ENCODE measurements around the gene C6orf136. TPM values are rescaled to one million over a fixed set of nuclear protein-coding genes. Genes with fewer than 3 reads are reported as not detected.

Gene C6orf136
- total RNA-seq, 1 donor from 2014 or later, result 20.1 TPM

DNA sequence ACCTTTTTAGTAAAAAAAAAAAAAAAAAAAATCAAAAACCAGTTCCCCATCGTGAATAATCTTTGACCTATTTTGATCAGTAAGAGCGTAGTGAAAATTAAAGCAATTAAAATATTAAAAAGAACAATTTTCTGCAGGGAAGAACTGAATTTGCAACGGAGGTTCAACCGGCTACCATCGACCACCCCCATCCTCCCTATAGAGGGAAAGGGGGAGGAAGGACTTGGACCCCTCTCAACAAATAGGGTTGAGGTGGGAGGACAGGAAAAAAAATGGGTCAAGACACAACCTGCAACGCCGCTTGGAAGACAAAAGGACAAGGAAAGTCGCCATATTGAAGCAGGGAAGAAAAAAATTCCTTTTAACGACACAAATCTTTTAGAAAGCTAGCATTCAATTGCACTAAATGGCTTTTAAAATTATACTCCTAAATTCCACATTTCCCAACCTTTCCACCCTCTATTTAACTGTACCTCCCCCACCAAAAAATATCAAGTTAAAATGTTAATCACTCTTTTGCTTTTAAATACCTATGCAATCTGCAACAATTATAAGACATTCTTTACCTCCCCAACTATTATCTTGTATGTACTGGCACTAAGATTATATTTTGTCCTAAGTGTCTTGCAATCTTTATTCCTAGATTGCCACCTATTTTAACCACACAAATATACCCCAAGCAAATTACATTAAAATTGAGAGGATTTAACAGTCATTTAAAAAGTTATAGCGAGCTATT lies 31.5 kb upstream of the C6orf136 start:
- intact Hi-C loops (cut with micrococcal nuclease), result loop anchor here (10.0 kb wide), 1 partner anchor 291 kb away; the partner anchor contains the start of gene TRIM39

DNA sequence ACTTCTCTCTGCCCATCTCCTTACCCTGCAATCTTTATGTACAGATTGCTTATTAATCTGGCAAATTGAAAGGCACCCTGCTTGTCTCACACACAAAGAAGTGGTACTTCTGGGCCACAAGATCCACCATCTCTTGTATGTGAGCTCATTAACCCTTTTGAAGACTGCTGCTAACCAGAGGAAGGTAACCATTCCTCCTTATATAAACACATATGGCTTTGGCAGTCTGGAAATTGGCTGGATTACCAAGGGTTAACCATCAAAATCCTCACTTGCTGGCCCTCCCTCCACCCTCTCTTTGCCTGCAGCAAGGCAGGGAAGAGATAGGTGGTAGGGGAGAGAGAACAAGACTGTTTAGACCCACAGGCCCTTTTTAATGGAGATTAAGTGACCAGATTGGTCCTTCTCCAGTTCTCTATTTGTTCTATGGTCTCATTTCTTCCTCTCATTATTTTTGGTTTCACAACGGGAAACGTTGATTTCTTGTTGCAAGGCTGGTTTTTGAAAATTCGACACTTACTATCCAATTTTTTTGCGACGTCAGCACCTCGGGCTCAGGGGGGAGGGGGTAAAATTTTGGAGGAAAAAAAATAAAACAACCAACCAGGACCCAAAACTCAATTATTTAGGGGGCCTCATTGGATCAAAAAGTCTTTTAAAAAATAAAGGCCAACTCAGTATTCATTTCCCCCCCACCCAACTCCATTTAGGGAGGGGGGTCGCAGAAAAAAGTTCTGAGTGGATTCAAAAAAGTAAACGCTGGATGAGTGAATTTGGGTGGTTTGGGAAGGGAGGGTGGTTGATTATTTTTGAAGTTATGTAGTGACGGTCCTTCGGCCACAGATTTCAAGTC lies 30.7 kb upstream of the C6orf136 start:
- intact Hi-C loops (cut with micrococcal nuclease), result loop anchor here (2.0 to 10.0 kb wide), 3 partner anchors 57 to 291 kb away; partner anchors contain the start of genes DHX16 and TRIM39

DNA sequence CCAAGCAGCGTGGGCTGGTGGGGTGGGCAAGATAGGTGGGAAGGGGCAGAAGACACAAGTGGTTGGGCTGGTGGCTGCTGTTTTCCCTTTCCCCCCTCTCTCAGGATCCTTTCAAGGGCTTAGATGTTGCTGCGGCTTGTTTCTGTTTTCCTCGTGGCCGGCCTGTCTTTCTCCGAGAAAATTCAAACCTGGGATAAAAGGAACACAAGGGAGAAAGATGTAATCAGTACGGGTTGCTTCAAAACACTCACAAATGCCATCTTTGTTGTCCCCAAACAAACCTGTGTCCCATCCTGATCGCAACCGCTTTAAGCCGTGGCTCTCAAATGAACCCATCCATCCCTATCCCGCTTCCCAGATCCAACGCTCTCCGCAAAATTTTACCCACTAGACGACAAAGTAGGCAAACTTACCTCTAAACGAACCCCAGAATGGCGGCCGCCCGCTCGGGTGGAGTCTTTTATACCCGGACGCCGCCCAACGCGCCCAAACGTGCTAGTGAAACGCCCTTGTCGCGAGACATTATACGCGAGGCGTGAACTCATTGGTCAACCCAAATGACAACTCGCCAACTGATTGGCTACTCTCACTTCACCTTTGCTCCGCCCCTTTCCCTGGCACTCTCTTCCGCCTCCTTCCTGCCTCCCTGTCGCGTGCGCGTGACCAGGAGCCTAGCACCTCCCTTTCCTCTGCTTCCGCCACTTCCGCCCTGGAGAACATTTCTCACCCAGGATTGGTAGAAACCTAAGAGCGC lies 29.9 kb upstream of the C6orf136 start, which contains the start of gene PPP1R10:
TSS of gene PPP1R10 (minus strand) at position 433 of the 754 bp plus-strand sequence. CDS start 7,299 bp downstream, outside the sequence.
- intact Hi-C loops (cut with micrococcal nuclease), result loop anchor here (1.0 to 10.0 kb wide), 9 partner anchors 9 to 292 kb away; partner anchors contain the start of genes ABCF1, ATAT1, C6orf136 and DHX16

DNA sequence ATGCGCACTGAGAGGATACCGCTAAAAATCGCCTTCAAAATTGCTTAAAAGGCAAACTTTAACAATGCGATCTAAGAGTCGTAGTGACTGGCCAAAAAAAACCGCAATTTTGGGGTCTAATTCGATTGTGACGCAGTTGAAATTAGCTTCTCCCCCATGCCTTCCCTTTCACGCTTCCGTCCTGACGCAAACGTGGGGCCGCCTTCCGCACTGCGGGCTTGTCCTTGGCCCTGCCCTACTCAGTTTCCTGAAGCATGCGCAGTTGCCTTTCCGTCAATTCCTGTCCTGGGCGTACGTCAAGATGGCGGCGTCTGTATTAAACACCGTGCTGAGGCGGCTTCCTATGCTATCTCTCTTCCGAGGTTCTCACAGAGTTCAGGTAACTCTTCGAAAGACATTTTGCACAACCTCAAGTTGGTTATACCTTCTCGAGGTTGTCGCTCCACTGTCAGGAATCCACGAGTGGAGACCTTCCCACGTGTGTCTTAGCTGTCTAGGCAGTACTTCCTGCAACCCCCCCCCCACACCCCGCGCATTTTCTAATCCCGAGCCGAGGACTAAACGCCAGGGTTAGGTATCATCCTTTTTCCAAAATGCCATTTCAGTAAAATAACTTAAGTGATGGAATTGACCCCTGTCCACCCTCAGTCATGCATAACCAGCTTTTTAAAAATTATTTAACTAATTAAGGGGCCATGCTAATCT lies 29.2 kb upstream of the C6orf136 start, which contains the start of gene MRPS18B:
TSS of gene MRPS18B (plus strand) at position 276 of the 705 bp plus-strand sequence. CDS start at position 302, 26 bp downstream.
- intact Hi-C loops (cut with micrococcal nuclease), result loop anchor here (1.0 to 10.0 kb wide), 9 partner anchors 9 to 293 kb away; partner anchors contain the start of genes ABCF1, ATAT1, C6orf136 and DHX16

DNA sequence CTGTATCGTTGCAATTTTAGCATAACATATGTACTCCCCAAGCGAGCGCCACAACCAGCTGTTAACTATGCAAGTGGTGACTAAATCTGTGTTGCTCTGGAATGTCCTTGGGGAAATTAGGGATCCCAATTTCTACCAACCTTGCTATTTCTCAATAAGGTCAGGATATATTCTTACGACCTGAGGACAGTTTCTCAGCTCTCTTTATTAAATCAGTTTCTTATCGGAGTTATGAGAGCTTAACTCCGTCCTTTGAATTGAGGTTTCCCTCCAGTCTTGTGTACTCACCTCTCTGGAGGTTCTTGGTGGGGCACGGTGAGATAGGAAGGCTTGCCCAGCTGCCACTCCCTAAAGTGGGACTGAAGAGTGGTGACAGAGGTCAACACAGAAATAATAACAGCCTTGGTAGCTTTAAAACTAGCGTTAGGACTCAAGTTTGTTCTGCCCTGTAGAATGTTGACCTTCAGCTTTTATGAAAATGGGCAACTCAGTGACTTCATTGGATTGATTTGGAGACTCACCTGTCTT lies 28.6 kb upstream of the C6orf136 start:
- intact Hi-C loops (cut with micrococcal nuclease), result loop anchor here (10.0 kb wide), 1 partner anchor 294 kb away; the partner anchor contains the start of gene TRIM39

DNA sequence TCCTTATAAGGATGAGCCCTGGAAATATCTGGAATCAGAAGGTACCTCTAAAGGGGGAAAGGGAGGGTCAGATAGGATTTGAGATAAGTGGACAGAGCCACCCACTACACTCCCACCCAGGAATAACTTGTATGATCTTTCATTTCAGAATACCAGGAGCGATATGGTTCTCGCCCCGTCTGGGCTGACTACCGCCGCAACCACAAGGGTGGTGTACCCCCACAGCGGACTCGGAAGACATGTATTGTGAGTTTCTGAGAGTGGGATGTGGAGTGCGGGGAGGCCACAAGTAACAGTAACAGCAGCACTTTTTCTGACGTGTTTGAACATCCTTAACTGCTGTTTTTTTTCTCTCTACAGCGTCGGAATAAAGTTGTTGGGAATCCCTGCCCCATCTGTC lies 27.4 kb upstream of the C6orf136 start:
- intact Hi-C loops (cut with micrococcal nuclease), result loop anchor here (10.0 kb wide), 1 partner anchor 295 kb away; the partner anchor contains the start of gene TRIM39

DNA sequence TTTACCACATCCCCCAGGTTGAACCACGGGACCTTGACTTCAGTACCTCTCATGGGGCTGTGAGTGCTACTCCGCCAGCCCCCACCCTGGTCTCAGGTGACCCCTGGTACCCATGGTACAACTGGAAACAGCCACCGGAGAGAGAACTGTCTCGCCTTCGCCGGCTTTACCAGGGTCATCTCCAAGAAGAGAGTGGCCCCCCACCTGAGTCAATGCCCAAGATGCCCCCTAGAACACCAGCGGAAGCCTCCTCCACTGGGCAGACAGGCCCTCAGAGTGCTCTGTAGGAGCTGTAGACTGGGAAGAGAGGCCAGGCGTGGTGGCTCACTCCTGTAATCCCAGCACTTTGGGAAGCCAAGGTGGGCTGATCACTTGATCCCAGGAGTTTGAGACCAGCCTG lies 21.4 kb upstream of the C6orf136 start:
- intact Hi-C loops (cut with micrococcal nuclease), result no loop called here

DNA sequence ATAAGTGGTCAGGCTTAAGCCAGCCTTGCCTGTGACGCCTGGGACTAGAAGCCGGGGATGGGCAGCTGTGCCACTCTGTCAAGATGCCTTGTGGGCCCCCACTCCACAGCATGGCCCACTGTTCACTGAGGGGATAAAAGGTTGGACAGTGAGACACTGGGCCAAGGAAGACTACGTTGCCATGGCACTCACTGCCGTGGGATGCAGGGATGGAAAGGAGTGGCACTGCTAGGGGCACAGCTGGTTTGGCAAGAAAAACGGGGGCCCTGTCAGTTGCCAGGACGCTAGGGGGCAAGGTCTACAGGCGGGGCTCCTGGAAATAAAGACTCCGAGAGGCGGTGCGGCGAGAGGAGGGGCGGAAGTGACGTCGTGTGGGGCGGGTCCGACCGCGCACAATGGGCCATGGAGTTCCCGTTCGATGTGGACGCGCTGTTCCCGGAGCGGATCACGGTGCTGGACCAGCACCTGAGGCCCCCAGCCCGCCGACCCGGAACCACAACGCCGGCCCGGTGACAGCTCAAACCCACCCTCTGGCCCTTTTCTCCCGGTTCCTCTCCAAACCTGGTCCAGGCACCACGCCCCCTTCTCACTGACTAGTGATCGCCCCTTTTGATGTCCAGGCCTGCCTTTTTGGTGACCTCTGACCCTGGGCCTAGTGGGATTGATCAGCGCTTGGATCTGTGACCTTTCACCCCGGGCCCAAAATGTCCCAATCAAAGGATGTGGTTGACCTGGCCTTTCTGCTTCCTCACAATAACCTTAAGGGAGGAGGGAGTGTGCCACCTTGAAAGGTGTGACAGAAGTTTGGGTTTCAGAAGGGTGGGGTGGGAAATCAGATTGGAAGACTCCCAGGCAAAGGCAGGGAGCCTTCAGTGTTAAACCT lies 20.2 kb upstream of the C6orf136 start, which contains the start of gene ATAT1:
TSS of gene ATAT1 (plus strand) at position 391 of the 883 bp plus-strand sequence.
- intact Hi-C loops (cut with micrococcal nuclease), result loop anchor here (1.0 kb wide), 3 partner anchors 9 to 47 kb away; partner anchors contain the start of genes C6orf136, DHX16, MRPS18B and PPP1R10

DNA sequence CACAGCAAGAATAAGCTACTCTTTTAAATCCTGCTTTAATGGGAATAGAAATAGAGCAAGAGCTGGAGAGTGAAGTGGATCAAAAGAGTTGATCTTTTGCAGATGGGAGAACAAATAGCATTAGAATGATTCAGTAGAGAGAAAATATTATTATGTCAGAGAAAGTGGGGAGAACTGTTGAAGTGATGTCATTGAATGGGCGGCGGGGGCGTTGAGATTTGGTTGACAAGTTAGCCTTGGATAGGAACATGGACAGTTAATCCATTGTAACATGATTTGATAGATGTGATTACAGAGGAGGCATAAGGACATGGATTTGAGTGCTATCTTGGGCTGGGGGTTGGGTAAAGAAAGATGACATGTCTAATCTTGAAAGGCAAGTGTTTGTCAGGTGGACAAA lies 11.1 kb upstream of the C6orf136 start:
- intact Hi-C loops (cut with micrococcal nuclease), result no loop called here

DNA sequence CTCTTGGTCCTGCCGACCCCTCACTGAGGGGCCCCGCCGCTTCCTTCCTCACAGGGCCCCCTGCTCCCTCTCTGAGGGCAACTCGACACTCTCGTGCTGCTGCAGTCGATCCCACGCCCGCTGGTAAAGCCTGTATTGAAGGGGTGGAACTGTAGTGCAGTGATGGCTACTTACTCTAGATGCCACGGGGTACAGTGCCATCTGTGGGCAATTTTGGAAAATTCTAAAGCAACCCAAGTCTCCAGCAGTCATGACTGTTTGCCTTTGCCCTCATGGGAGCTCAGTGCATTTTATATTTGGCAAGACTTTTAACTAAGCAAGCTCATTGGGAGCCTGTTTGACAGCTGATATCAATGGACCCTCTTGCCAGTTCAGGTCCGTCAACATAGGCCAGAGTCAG lies 6.5 kb upstream of the C6orf136 start:
- intact Hi-C loops (cut with micrococcal nuclease), result no loop called here

DNA sequence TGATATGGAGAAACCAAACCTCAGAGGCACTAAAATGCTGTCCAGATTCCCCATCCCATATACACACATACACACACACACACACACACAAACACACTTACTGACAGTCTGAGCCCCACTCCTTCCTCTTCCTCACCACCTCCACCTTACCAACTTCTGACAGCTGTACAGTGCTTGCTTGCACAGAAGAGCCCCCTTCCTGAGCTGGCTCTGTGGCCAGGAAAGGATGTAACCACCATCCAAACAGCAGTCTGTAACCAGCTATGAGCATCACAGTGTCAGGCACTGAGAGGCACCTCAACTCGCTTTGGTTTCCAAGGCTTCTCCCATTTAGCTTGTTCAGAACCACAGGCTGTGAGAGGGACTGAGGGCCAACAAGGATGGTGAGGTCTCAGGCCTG lies 5.9 kb upstream of the C6orf136 start:
- intact Hi-C loops (cut with micrococcal nuclease), result no loop called here

DNA sequence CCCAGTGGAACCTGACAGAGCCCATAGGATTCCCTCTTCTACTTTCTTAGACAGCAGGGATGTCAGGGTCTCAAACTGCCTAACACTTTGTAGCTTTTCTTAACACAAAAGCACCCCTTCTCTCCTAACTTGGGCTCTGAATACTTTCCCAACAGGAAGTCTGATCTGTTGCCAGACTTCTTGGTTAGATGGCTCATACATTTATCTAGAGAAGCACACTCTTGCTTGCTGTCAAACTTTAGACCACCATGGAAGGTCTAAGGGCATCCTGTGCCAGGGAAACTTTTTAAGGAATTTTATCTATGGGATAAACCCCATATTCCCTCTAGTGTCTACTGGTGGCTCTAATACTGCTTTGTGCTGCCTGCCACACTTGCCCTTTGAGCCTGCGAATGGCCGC lies 3.3 kb upstream of the C6orf136 start:
- intact Hi-C loops (cut with micrococcal nuclease), result no loop called here

DNA sequence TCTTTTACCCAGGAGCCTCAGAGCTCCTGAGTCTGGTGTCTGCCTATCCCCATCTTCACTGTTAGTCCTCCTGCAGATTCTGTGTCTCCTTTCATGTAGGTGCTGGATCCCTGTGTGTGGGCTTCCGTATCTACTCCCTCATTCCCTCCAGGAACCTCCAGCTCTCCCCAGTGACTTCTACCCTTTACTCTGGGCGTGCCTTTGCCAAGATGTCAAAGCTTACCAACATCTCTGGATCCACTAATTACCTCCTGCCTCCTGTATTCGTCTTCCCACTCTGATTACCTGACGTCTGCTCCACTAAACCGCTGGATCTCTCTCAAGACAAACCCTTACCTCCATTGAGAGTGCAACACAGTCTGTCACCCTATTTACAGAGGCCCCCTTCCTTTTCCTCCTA lies 2.2 kb upstream of the C6orf136 start:
- intact Hi-C loops (cut with micrococcal nuclease), result no loop called here

DNA sequence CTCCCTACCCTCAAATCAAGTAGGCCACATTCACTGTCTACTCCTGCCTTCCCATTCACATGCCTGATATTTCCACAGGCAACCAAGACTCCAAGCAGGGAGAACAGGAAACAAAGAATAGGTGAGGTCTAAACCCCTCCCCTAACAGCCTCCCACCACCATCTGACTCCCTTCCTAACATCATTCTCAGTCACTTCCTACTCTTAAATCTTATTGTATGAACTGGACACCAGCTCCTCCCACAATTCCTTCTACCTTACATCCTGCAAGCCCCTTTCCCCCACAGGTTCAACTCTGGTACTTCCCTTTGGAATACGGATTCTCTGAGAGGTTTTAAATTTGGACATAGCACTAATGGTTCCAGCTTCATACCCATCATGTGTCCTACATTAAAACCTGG lies 944 bp upstream of the C6orf136 start:
- intact Hi-C loops (cut with micrococcal nuclease), result loop anchor here (2.0 kb wide), 2 partner anchors 37 to 89 kb away; partner anchors contain the start of genes GNL1 and PRR3

DNA sequence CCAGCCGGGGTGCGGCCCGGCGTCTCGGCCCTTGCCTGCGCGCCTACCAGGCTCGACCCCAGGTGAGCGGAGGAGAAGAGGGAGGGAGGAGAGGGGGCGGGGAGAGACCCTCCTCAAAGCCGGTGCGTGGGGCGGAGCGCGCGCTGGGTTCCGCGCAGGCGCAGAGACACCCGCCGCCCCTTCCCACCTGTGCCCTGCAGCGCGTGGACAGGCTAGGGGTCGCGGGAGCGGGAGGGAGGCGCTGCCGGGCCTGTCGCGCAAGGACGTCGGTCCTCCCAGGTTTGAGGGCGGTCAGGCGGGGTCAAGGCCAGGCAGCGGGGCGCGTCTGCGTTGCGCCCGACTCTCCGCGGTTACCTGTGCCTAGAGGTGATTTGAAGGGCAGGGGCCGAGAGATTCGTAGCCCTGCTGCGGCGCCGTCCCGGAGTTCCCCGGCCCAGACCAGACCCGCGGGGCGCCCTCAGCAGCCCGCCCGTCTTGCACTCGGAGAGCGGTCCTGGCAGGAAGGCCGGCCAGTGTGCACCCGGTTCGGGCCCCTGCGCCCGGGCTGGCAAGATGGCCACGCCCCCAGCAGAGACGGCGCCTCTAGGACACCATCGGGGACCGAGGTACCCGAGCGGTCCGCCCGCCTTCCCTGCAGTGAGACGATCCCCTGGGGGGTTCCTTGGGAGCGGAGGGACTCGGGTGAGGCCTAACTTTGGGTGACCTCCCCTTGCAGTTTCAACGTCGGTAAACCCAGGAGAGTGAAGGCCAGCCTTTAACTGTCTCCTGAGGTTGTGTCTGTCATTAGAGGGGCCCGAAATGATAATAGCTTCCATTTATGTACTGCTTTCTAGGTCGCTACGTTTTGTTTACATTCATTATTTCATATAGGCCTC lies 546 bp downstream of the C6orf136 start:
- intact Hi-C loops (cut with micrococcal nuclease), result loop anchor here (1.0 to 2.0 kb wide), 7 partner anchors 21 to 91 kb away; partner anchors contain the start of genes ABCF1, ATAT1, DHX16 and GNL1

DNA sequence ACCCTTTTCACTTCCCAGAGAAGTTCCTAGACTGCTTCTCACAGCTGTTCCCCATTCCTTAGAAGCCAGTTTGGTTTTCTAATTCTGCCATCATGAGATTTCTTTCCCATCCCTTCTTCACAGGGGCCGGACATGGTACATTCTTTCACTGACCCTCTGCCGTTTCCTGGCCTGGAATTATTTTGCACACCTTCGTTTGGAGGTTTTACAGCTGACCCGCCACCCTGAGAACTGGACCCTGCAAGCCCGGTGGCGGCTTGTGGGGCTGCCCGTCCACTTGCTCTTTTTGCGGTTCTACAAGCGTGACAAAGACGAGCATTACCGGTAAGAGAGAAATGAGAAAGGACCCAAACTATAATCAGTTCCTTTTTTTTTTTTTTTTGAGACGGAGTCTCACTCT lies 4.2 kb downstream of the C6orf136 start:
- intact Hi-C loops (cut with micrococcal nuclease), result no loop called here
